CD4-positive, alpha-beta T cell (primary cell): ENCODE data around the gene RAD9A. TPM values are rescaled to one million over a fixed set of nuclear protein-coding genes. Genes with fewer than 3 reads are reported as not detected.

ENCODE experiments used
- ATAC-seq: fragments of 200-7000 bp; cut with Tn5 transposase; one replicate; pipeline ENCODE4 v1.10.0; 2022; ENCODE audit warnings: mild to moderate bottlenecking; ENCODE audit not compliant: poor library complexity
- CTCF ChIA-PET: fragments of 350-600 bp; sonication (Branson Sonifier 250); formaldehyde crosslinking; loops from one replicate; lab custom pipeline; 2021; ENCODE audit warnings: antibody characterized with exemption, inconsistent platforms; lab: Charles Lee
- POLR2A ChIA-PET: fragments of 350-600 bp; sonication (Branson Sonifier 250); formaldehyde crosslinking; loops from one replicate; lab custom pipeline; 2021; ENCODE audit warnings: antibody characterized with exemption, inconsistent platforms; lab: Charles Lee
- DNase-seq, 14 experiments: peaks; one replicate each; pipeline ENCODE4 v3.0.0-alpha.2; 2013 to 2020; ENCODE audit warnings: mixed read lengths in 2 of 14
- H3K27ac ChIP-seq, 2 donors: one replicate each; pipeline versions ENCODE4 v1.5.1 to v1.7.0; 2013; ENCODE audit warnings: low read length in 2 of 2, low read depth in 1 of 2, mild to moderate bottlenecking in 1 of 2
- H3K27me3 ChIP-seq, 2 experiments: 1 replicate in 1 of 2; 2 replicates in 1 of 2; pipeline versions ENCODE4 v1.6.1 to v1.7.0; 2013; ENCODE audit warnings: low read length in 2 of 2, control low read depth in 1 of 2, mild to moderate bottlenecking in 1 of 2, moderate library complexity in 1 of 2; ENCODE audit not compliant: insufficient read depth in 2 of 2, control insufficient read depth in 1 of 2
- H3K36me3 ChIP-seq: one replicate; pipeline ENCODE4 v1.6.1; 2013; ENCODE audit warnings: low read length, control low read depth; ENCODE audit not compliant: insufficient read depth
- H3K4me1 ChIP-seq: one replicate; pipeline ENCODE4 v1.6.1; 2013; ENCODE audit warnings: low read length, control low read depth; ENCODE audit not compliant: insufficient read depth
- H3K4me3 ChIP-seq: one replicate; pipeline ENCODE4 v1.5.1; 2013; ENCODE audit warnings: mild to moderate bottlenecking, low read length, moderate library complexity
- H3K9me3 ChIP-seq, 2 experiments: 1 replicate in 1 of 2; 2 replicates in 1 of 2; pipeline versions ENCODE4 v1.6.1 to v1.7.0; 2013; ENCODE audit warnings: low read length in 2 of 2, mild to moderate bottlenecking in 2 of 2, control low read depth in 1 of 2, moderate library complexity in 1 of 2; ENCODE audit not compliant: control insufficient read depth in 1 of 2, insufficient read depth in 1 of 2
- H3K27ac Mint-ChIP-seq: one replicate; pipeline ENCODE4 v1.8.0; 2020; ENCODE audit warnings: mixed read lengths
- H3K27me3 Mint-ChIP-seq: one replicate; pipeline ENCODE4 v1.8.0; 2021; ENCODE audit warnings: mixed read lengths
- H3K36me3 Mint-ChIP-seq: one replicate; pipeline ENCODE4 v1.8.0; 2021; ENCODE audit warnings: low read depth, mixed read lengths
- H3K4me1 Mint-ChIP-seq: one replicate; pipeline ENCODE4 v1.8.0; 2021; ENCODE audit warnings: low read depth, mixed read lengths
- H3K4me3 Mint-ChIP-seq: one replicate; pipeline ENCODE4 v1.8.0; 2020; ENCODE audit warnings: mild to moderate bottlenecking, mixed read lengths
- H3K9me3 Mint-ChIP-seq: one replicate; pipeline ENCODE4 v1.8.0; 2020; ENCODE audit warnings: mixed read lengths
- intact Hi-C, 2 experiments: fragments of 100-400 bp; cut with DNase I in 1 of 2; cut with micrococcal nuclease in 1 of 2; formaldehyde crosslinking; loops; one replicate each; pipeline versions ENCODE4 v1.15.1 to v1.9.0; 2023 to 2025; cut with DNase I, micrococcal nuclease
- total RNA-seq, 174 experiments: library from RNA in 2 of 174; stranded (reverse) in 2 of 174; gene quantifications; one replicate each; pipeline ENCODE4 v1.2.3 and lab custom pipeline; 2021 to 2026
- TF ChIP-seq, protein P1 (sequence below): fragments of 200-600 bp; IDR thresholded peaks from one replicate; pipeline ENCODE4 v1.8.0; 2022; ENCODE audit warnings: antibody characterized with exemption, mild to moderate bottlenecking

The RAD9A gene
- total RNA-seq, 2 experiments from 2014 or later, result 19.3 to 20.3 TPM

DNA sequence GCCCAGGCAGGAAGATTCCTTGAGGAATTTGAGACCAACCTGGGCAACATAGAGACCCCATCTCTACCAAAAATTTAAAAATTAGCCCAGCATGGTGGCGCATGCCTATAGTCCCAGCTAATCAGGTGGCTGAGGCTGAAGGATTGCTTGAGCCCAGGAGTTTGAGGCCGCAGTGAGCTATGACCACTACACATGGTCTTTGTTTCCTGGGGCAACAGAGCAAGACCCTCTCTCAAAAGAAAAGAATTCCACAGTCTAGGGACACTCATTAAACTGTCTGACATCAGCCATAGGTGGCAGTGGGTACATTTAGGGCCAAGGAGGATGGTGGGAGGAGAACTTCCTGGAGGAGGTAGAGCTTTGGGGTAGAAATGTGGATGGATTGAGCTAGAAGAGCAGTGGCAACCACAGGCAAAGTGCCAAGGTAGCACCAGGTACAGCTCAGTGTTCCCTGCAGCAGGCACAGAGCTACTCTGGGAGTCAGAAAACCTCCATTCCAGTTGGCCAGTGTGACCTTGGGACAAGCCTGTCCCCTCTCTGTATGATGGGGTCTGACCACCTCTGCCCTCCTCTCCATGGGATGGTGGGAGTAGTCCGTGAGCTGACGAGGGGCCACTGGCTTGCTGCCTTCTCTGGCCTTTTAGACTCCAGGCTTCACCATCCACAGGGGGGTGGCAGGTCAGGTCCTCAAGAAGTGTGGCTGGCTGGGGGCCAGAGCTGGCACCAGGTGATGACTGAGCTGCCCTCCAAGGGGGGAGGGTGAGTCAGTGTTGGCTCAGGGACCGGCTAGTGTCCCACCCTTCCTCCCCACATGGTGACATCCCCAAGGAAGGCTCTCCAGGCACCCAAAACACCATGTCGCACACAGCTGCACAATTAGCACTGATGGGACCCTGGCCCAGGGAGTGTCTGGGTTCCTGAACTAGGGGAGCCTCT is 14.6 kb upstream of the RAD9A start:
- POLR2A ChIA-PET, result interaction anchor here (1.1 to 3.2 kb wide), 3 partner anchors 9 to 24 kb away, joined by 3 to 16 read pairs (median 5); partner anchors contain the start of gene POLD4
- H3K4me3 Mint-ChIP-seq, result peak overlapping the region; percentile 38

DNA sequence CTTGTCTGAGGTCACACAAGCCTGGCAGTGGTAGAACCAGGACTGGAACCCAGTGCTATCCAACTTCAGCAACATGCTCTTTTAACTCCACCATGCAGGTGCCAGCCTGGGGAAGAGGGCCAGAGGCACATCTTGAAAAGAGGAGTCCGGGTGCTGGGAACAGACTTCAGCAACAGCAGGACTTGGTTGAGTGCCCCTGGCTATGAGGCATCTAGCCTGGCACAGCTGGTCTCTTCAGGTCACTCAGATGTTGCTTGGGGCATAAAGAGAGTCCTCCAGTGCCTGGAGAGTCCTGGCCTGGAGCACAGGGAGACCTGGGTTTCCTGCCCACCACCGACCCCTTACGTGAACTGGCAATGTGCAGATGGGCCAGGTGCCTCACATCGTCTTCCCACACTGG is 13.2 kb upstream of the RAD9A start:
- ChIA-PET CTCF (interaction anchor here (1.3 kb wide), 1 partner anchor 22 kb away, joined by 3 read pairs; no protein-coding TSS in a partner anchor), POLR2A (interaction anchor here (3.2 kb wide), 1 partner anchor 25 kb away, joined by 16 read pairs; the partner anchor contains the start of gene POLD4)
- H3K4me1 ChIP-seq, result peaks cover 41% of the 10 kb centered on the region
- TF ChIP-seq, protein P1, sequence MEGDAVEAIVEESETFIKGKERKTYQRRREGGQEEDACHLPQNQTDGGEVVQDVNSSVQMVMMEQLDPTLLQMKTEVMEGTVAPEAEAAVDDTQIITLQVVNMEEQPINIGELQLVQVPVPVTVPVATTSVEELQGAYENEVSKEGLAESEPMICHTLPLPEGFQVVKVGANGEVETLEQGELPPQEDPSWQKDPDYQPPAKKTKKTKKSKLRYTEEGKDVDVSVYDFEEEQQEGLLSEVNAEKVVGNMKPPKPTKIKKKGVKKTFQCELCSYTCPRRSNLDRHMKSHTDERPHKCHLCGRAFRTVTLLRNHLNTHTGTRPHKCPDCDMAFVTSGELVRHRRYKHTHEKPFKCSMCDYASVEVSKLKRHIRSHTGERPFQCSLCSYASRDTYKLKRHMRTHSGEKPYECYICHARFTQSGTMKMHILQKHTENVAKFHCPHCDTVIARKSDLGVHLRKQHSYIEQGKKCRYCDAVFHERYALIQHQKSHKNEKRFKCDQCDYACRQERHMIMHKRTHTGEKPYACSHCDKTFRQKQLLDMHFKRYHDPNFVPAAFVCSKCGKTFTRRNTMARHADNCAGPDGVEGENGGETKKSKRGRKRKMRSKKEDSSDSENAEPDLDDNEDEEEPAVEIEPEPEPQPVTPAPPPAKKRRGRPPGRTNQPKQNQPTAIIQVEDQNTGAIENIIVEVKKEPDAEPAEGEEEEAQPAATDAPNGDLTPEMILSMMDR, result no peak
- H3K9me3 ChIP-seq, result no peaks in the 10 kb centered on the region
- H3K36me3 ChIP-seq, result no peaks in the 10 kb centered on the region
- Mint-ChIP-seq H3K36me3 (peaks cover 2% of the 10 kb centered on the region), H3K4me3 (no peak overlapping the region), H3K27me3 (peaks cover 28% of the 10 kb centered on the region), H3K4me1 (peaks cover 24% of the 10 kb centered on the region), H3K27ac (no peak overlapping the region), H3K9me3 (no peaks in the 10 kb centered on the region)
- DNase-seq (no peak), ATAC-seq (no peak)
- intact Hi-C loops, result no loop called here
- no peak overlapping the region for H3K27ac ChIP-seq
- H3K4me3 ChIP-seq, result no peak overlapping the region
- peaks cover 6 to 16% of the 10 kb centered on the region in 2 experiments for H3K27me3 ChIP-seq

More for the DNA sequence above, 14.6 kb upstream of the RAD9A start:
- Mint-ChIP-seq H3K27me3 (peaks cover 26% of the 10 kb centered on the region), H3K36me3 (peaks cover 5% of the 10 kb centered on the region), H3K27ac (no peak overlapping the region), H3K9me3 (no peaks in the 10 kb centered on the region), H3K4me1 (peaks cover 22% of the 10 kb centered on the region)
- Histone ChIP-seq H3K36me3 (no peaks in the 10 kb centered on the region), H3K27ac (no peak overlapping the region), H3K4me3 (no peak overlapping the region), H3K4me1 (peaks cover 38% of the 10 kb centered on the region), H3K9me3 (no peaks in the 10 kb centered on the region), H3K27me3 (peaks cover 6 to 16% of the 10 kb centered on the region in 2 experiments)
- ATAC-seq (no peak), DNase-seq (no peak)
- intact Hi-C loops, result no loop called here
- CTCF ChIA-PET, result interaction anchor here (0.7 to 5.6 kb wide), 5 partner anchors 13 to 261 kb away, joined by 3 to 24 read pairs (median 9); no protein-coding TSS in a partner anchor
- TF ChIP-seq, protein P1, result no peak
